ENCODE measurements around the gene ASIC4.

ASIC4 gene

DNA sequence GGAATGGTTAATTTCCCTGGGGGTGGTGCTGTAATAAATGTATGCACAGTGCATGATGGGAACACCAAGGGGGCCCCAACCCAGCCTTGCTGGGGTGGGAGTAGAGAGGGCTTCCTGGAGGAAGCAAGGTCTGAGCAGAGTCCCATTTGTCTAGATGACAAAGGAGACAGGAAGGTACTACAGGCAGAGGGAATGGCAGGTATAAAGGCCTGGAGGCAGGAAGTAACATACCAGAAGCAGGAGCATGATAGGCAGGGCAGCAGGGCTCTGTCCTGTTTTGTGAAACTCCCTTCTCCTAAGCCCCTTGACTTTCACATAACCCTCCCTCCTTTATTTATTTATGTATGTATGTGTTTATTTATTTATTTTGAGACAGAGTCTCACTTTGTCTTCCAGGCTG, 11.7 kb upstream of the ASIC4 start:
- DNase-seq (ENCODE audit: low read depth in 2 of 2) = no peak
- no peak overlapping the region for H3K4me3 ChIP-seq (replicated peaks in 1 of 2; ENCODE audit: low read depth in 2 of 2, low read length in 2 of 2)
- TF ChIP-seq, protein P1, sequence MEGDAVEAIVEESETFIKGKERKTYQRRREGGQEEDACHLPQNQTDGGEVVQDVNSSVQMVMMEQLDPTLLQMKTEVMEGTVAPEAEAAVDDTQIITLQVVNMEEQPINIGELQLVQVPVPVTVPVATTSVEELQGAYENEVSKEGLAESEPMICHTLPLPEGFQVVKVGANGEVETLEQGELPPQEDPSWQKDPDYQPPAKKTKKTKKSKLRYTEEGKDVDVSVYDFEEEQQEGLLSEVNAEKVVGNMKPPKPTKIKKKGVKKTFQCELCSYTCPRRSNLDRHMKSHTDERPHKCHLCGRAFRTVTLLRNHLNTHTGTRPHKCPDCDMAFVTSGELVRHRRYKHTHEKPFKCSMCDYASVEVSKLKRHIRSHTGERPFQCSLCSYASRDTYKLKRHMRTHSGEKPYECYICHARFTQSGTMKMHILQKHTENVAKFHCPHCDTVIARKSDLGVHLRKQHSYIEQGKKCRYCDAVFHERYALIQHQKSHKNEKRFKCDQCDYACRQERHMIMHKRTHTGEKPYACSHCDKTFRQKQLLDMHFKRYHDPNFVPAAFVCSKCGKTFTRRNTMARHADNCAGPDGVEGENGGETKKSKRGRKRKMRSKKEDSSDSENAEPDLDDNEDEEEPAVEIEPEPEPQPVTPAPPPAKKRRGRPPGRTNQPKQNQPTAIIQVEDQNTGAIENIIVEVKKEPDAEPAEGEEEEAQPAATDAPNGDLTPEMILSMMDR (IDR thresholded peaks at IDR 0.05; ENCODE audit: low read depth, low read length) = no peak

- no peak for DNase-seq (ENCODE audit: low read depth in 2 of 2)
- no peak overlapping the region for H3K4me3 ChIP-seq (replicated peaks in 1 of 2; ENCODE audit: low read depth in 2 of 2, low read length in 2 of 2)
- TF ChIP-seq, protein P1 (IDR thresholded peaks at IDR 0.05; ENCODE audit: low read depth, low read length) = no peak
Measured at GRCh38 chr2:219505585-219505984, 8.7 kb upstream of the ASIC4 start.

DNA sequence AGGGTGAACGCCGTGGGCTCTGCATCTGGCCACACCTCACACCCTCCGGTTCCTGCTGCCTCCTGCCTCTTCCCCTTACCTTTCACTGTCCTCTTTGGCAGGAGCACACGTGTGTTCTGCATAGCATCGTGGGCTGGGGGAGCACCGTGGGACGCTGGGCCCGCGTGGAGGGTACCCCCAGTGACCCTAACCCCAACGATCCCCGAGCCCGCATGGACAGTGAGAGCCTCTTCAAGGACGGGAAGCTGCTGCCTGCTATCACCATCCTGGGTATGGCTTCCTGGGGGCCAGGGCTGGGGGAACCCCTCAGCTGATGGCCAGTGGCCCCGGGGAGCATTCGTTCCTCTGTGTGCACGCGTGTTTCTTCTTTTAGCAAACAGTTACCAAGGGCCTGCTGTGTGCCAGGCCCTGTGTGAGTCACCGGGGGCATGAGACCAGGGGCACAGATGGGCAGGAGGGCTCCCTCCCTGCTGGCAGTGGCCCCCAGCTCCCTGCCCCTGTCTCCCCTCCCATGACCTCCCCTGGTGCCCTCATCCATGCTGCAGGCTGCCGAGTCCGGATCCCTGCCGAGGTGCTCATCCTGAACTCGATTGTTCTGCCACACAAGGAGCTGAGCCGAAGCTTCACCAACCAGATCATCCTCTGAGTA, 8.0 kb upstream of the ASIC4 start:
- no peak overlapping the region for H3K4me3 ChIP-seq (replicated peaks in 1 of 2; ENCODE audit: low read depth in 2 of 2, low read length in 2 of 2)
- TF ChIP-seq, protein P1 (IDR thresholded peaks at IDR 0.05; ENCODE audit: low read depth, low read length) = no peak
- DNase-seq (ENCODE audit: low read depth in 2 of 2) = no peak

DNA sequence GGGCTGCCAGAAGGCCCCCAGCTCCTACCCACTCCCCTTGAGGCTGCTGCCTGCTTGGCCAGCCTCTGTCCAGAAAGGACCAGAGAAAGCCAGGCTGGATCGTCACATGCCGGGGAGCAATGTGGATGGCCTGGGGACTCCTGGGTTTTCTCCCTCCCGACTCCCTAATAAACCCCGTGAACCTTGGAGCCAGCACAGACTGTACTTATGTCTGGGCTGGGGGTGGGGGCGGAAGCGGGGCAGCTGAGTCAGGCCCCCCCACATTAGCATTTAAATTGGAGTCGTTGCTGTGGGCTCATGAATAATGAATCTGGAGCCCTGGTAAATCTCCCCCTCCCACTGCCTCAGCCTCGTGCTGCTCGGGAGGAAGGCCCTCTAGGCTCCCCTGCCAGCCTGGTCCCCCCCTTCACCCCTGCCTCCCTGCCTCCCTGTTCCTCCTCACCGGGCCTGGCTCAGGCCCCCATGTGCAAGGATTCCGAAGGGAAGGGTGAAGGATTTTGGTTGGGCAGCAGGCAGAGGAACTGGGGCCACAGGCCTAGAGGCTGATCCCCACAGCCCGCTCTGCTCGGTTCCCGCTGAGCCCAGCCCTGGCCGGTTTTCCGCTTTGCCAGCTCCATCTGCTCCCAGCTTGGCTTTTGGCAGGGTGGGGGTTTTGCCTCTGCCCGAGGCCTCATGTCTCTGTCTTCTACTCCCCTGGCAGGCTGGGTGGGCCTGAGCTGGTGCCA, 7.3 kb upstream of the ASIC4 start:
- TF ChIP-seq, protein P1 (IDR thresholded peaks at IDR 0.05; ENCODE audit: low read depth, low read length) = no peak
- DNase-seq (ENCODE audit: low read depth in 2 of 2) = no peak
- H3K4me3 ChIP-seq (replicated peaks in 1 of 2; ENCODE audit: low read depth in 2 of 2, low read length in 2 of 2) = no peak overlapping the region

GRCh38 chr2:219507581-219508443, 6.5 kb upstream of the ASIC4 start:
- TF ChIP-seq, protein P1 (IDR thresholded peaks at IDR 0.05; ENCODE audit: low read depth, low read length) = no peak
- H3K4me3 ChIP-seq (replicated peaks in 1 of 2; ENCODE audit: low read depth in 2 of 2, low read length in 2 of 2) = no peak overlapping the region
- no peak for DNase-seq (ENCODE audit: low read depth in 2 of 2)

DNA sequence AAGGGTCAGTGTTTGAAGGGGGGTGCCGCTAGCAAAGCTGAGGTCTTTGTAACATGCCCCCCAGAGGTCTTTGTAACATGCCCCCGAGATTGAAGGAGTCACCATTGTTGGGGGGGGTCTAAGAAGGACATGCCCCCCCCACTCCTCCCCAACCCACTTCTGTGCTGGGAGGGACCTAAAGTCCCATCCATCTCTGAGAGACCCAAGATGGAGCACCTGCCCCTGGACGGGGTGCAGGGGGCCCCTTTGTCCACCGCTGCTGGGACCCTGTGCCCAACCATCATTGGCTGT, 5.9 kb upstream of the ASIC4 start:
- TF ChIP-seq, protein P1 (IDR thresholded peaks at IDR 0.05; ENCODE audit: low read depth, low read length) = no peak
- DNase-seq (ENCODE audit: low read depth in 2 of 2) = no peak

More for the DNA sequence above, 5.9 kb upstream of the ASIC4 start:
- no peak overlapping the region for H3K4me3 ChIP-seq (replicated peaks in 1 of 2; ENCODE audit: low read depth in 2 of 2, low read length in 2 of 2)

Measured in cardiac fibroblast (primary cell).